ENCODE results near the gene FHAD1.

GRCh38 chr1:15443281-15443680, 196.3 kb downstream of the FHAD1 start:
- TF ChIP-seq, protein P1, sequence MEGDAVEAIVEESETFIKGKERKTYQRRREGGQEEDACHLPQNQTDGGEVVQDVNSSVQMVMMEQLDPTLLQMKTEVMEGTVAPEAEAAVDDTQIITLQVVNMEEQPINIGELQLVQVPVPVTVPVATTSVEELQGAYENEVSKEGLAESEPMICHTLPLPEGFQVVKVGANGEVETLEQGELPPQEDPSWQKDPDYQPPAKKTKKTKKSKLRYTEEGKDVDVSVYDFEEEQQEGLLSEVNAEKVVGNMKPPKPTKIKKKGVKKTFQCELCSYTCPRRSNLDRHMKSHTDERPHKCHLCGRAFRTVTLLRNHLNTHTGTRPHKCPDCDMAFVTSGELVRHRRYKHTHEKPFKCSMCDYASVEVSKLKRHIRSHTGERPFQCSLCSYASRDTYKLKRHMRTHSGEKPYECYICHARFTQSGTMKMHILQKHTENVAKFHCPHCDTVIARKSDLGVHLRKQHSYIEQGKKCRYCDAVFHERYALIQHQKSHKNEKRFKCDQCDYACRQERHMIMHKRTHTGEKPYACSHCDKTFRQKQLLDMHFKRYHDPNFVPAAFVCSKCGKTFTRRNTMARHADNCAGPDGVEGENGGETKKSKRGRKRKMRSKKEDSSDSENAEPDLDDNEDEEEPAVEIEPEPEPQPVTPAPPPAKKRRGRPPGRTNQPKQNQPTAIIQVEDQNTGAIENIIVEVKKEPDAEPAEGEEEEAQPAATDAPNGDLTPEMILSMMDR (IDR thresholded peaks at IDR 0.05), result no peak
- no peak for TF ChIP-seq POLR2AphosphoS5 (IDR thresholded peaks at IDR 0.05)
- TF ChIP-seq POLR2A (IDR thresholded peaks at IDR 0.05), result no peak

Data from upper lobe of left lung (tissue), 4 donors.